NB4 (cell line): ENCODE results near the gene MAT1A.

ENCODE experiments used
- MYC ChIP-seq: IDR thresholded peaks from 2 replicates; pipeline ENCODE4 v1.6.1; 2011; ENCODE audit warnings: low read depth, low read length
- POLR2A ChIP-seq: IDR thresholded peaks from 2 replicates; pipeline ENCODE4 v1.6.1; 2011; ENCODE audit warnings: mild to moderate bottlenecking; ENCODE audit not compliant: insufficient read length; ENCODE audit errors: extremely low read depth
- TF ChIP-seq, protein P1 (sequence below): IDR thresholded peaks from one replicate; pipeline ENCODE4 v1.5.1; 2012; ENCODE audit warnings: low read depth, low read length
- TF ChIP-seq, protein P2 (sequence below): IDR thresholded peaks from 2 replicates; pipeline ENCODE4 v1.6.1; 2011; ENCODE audit warnings: low read depth, low read length

DNA sequence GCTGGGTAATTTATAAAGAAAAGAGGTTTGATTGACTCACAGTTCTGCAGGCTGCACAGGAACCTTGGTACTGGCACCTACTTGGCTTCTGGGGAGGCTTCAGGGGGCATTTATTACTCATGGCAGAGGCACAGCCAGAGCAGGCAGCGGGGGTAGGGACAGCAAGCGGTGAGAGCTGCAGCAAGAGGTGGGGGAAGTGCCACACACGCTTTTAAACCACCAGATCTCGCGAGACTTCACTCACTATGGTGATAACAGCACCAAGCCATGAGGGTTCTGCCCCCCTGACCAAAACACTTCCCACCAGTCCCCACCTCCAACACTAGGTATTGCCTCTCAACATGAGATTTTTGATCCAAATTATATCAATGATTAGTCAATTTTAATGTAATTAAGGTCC, 24.1 kb upstream of the MAT1A start:
- TF ChIP-seq, protein P1, sequence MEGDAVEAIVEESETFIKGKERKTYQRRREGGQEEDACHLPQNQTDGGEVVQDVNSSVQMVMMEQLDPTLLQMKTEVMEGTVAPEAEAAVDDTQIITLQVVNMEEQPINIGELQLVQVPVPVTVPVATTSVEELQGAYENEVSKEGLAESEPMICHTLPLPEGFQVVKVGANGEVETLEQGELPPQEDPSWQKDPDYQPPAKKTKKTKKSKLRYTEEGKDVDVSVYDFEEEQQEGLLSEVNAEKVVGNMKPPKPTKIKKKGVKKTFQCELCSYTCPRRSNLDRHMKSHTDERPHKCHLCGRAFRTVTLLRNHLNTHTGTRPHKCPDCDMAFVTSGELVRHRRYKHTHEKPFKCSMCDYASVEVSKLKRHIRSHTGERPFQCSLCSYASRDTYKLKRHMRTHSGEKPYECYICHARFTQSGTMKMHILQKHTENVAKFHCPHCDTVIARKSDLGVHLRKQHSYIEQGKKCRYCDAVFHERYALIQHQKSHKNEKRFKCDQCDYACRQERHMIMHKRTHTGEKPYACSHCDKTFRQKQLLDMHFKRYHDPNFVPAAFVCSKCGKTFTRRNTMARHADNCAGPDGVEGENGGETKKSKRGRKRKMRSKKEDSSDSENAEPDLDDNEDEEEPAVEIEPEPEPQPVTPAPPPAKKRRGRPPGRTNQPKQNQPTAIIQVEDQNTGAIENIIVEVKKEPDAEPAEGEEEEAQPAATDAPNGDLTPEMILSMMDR = no peak
- TF ChIP-seq POLR2A (no peak), MYC (no peak)
- TF ChIP-seq, protein P2, sequence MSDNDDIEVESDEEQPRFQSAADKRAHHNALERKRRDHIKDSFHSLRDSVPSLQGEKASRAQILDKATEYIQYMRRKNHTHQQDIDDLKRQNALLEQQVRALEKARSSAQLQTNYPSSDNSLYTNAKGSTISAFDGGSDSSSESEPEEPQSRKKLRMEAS = no peak
